Measurements from ENCODE around the gene SRP9. TPM values are rescaled to one million over a fixed set of nuclear protein-coding genes. Genes with fewer than 3 reads are reported as not detected.
A peak's percentile ranks its signal among the peaks of the same experiment; 100 is the strongest.

The SRP9 gene
- total RNA-seq, 1 experiment from 2014 or later: 282 TPM

DNA sequence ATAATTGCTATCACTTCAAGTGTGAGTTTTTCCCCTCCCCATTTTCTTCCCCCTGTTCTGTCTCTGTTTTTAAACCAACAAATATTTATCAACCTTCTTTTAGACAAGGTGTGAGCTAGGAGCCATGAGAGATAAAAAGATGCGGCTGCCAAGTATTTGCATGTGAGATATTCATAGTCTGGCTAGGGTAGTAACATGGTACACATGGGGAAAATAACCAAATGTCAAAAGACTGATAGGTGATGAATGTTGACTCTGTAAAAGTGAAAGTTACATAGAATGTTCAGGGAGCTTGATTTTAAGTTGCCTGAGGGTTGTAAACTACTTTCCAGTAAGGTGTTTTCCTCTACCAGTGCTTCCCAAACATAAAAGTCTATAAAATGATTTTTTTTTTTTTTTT, 25.4 kb upstream of the SRP9 start:
- no peaks in the 10 kb centered on the region for H3K36me3 ChIP-seq (ENCODE audit: control insufficient read depth, insufficient read depth, low read length)
- CTCF ChIA-PET: no interaction called here
- H3K9me3 ChIP-seq (ENCODE audit: control insufficient read depth, insufficient read depth, low read depth, low read length): no peaks in the 10 kb centered on the region
- no peaks in the 10 kb centered on the region for H3K27me3 ChIP-seq (ENCODE audit: control insufficient read depth, insufficient read depth, low read length)
- H3K4me3 ChIP-seq (ENCODE audit: low read depth in 2 of 2, low read length in 2 of 2): no peak overlapping the region
- no TSS peak for BruUV-seq (replicated peaks)
- no peak for ATAC-seq
- in situ Hi-C loops (cut with HindIII; ENCODE audit: low pct_unique_long_range_greater_than_20kb, low sequenced_read_pairs) (no loop called here), intact Hi-C loops (cut with micrococcal nuclease; ENCODE audit: unreplicated experiment) (no loop called here)
- H3K4me1 ChIP-seq (ENCODE audit: control insufficient read depth, insufficient read depth, low read length): peaks cover 9% of the 10 kb centered on the region
- TF ChIP-seq, protein P1, sequence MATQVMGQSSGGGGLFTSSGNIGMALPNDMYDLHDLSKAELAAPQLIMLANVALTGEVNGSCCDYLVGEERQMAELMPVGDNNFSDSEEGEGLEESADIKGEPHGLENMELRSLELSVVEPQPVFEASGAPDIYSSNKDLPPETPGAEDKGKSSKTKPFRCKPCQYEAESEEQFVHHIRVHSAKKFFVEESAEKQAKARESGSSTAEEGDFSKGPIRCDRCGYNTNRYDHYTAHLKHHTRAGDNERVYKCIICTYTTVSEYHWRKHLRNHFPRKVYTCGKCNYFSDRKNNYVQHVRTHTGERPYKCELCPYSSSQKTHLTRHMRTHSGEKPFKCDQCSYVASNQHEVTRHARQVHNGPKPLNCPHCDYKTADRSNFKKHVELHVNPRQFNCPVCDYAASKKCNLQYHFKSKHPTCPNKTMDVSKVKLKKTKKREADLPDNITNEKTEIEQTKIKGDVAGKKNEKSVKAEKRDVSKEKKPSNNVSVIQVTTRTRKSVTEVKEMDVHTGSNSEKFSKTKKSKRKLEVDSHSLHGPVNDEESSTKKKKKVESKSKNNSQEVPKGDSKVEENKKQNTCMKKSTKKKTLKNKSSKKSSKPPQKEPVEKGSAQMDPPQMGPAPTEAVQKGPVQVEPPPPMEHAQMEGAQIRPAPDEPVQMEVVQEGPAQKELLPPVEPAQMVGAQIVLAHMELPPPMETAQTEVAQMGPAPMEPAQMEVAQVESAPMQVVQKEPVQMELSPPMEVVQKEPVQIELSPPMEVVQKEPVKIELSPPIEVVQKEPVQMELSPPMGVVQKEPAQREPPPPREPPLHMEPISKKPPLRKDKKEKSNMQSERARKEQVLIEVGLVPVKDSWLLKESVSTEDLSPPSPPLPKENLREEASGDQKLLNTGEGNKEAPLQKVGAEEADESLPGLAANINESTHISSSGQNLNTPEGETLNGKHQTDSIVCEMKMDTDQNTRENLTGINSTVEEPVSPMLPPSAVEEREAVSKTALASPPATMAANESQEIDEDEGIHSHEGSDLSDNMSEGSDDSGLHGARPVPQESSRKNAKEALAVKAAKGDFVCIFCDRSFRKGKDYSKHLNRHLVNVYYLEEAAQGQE (IDR thresholded peaks at IDR 0.05; ENCODE audit: insufficient read depth in 1 of 2, low read depth in 2 of 2, low read length in 1 of 2): no peak
- TF ChIP-seq TCF7L2 (IDR thresholded peaks at IDR 0.05; ENCODE audit: low read depth, low read length): no peak
- no peak for TF ChIP-seq SIN3A (IDR thresholded peaks at IDR 0.05; ENCODE audit: borderline replicate concordance, insufficient read depth, low read depth, low read length)
- TF ChIP-seq, protein P2, sequence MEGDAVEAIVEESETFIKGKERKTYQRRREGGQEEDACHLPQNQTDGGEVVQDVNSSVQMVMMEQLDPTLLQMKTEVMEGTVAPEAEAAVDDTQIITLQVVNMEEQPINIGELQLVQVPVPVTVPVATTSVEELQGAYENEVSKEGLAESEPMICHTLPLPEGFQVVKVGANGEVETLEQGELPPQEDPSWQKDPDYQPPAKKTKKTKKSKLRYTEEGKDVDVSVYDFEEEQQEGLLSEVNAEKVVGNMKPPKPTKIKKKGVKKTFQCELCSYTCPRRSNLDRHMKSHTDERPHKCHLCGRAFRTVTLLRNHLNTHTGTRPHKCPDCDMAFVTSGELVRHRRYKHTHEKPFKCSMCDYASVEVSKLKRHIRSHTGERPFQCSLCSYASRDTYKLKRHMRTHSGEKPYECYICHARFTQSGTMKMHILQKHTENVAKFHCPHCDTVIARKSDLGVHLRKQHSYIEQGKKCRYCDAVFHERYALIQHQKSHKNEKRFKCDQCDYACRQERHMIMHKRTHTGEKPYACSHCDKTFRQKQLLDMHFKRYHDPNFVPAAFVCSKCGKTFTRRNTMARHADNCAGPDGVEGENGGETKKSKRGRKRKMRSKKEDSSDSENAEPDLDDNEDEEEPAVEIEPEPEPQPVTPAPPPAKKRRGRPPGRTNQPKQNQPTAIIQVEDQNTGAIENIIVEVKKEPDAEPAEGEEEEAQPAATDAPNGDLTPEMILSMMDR (IDR thresholded peaks at IDR 0.05): no peak
- TF ChIP-seq POLR2AphosphoS5 (IDR thresholded peaks at IDR 0.05; ENCODE audit: low read depth, low read length): no peak
- DNase-seq (ENCODE audit: low read depth, low spot score): no peak
- H3K27ac ChIP-seq (ENCODE audit: low read length): no peak overlapping the region
- POLR2A ChIA-PET: interaction anchor here (0.6 to 0.7 kb wide), 2 partner anchors 16 to 87 kb away, joined by 3 to 6 read pairs; no protein-coding TSS in a partner anchor

DNA sequence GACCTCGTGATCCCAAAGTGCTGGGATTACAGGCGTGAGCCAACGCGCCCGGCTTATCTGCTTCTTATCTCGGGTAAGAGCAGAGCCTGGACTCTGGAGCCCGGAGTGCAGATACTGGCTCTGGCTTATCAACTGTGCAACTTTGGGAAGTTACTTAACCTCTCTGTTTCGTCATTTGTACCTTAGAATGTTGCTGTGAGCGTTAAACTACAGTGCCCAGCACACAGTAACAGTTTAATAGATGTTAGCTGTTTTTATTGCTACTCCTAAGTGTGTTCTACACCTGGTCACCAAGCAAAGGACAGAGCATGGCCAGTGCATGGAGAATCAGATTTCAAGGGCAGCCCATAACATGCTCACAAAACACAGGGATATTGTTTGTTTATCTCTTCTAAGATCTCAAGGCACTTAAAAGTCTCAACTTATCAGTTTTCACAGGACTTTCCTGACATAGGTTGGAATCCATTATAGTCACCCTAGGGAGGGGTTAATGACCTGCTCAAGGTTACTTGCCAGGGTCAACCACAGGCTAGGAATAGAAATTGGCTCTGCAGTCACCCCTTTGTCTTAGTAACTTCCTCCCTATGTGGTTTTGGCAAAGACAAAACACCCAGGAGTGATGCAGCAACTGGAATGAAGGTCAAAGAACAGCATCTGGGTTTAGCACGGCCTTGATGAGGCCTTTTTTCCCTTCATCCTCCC, 22.5 kb upstream of the SRP9 start:
- DNase-seq (ENCODE audit: low read depth, low spot score) (peak; percentile 58), ATAC-seq (peak; percentile 85)
- intact Hi-C loops (cut with micrococcal nuclease; ENCODE audit: unreplicated experiment): no loop called here
- POLR2A ChIA-PET: interaction anchor here (0.7 kb wide), 1 partner anchor 35 kb away, joined by 10 read pairs; no protein-coding TSS in a partner anchor
- peak; percentile 54 for TF ChIP-seq TCF7L2 (IDR thresholded peaks at IDR 0.05; ENCODE audit: low read depth, low read length)
- TF ChIP-seq, protein P2 (IDR thresholded peaks at IDR 0.05): no peak
- no TSS peak for BruUV-seq (replicated peaks)
- CTCF ChIA-PET: no interaction called here
- H3K36me3 ChIP-seq (ENCODE audit: control insufficient read depth, insufficient read depth, low read length): no peaks in the 10 kb centered on the region
- in situ Hi-C loops (cut with HindIII; ENCODE audit: low pct_unique_long_range_greater_than_20kb, low sequenced_read_pairs): no loop called here
- H3K4me3 ChIP-seq (ENCODE audit: low read depth in 2 of 2, low read length in 2 of 2): no peak overlapping the region
- peaks cover 9% of the 10 kb centered on the region for H3K4me1 ChIP-seq (ENCODE audit: control insufficient read depth, insufficient read depth, low read length)
- no peaks in the 10 kb centered on the region for H3K27me3 ChIP-seq (ENCODE audit: control insufficient read depth, insufficient read depth, low read length)
- H3K9me3 ChIP-seq (ENCODE audit: control insufficient read depth, insufficient read depth, low read depth, low read length): no peaks in the 10 kb centered on the region
- H3K27ac ChIP-seq (ENCODE audit: low read length): no peak overlapping the region

Measured in Panc1 (cell line).